HS-27A (cell line): Measurements from ENCODE around the gene YAE1.

Experiments
- DNase-seq: peaks from one replicate; pipeline ENCODE4 v3.0.0-alpha.2; 2012; ENCODE audit warnings: low read depth, missing footprints

The YAE1 gene

DNA sequence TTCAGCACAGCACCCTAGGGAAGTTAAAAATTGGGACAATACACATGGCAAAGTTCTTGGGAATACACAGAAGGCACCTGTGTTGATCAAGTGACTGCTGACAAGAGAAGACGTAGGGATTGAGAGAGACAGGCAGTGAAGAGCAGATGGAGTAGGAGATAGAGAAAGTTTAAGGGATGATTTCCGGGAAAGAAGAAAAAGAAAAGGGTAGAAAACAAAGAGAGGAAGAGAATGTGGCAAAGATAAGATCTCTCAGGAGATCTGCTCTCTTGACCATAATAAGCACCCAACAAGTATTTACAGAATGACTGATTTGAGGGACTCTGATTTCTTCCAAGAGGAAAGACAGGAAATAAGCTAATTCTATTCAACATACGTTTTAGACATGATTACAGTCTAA lies 42.1 kb downstream of the YAE1 start:
- DNase-seq = no peak

DNA sequence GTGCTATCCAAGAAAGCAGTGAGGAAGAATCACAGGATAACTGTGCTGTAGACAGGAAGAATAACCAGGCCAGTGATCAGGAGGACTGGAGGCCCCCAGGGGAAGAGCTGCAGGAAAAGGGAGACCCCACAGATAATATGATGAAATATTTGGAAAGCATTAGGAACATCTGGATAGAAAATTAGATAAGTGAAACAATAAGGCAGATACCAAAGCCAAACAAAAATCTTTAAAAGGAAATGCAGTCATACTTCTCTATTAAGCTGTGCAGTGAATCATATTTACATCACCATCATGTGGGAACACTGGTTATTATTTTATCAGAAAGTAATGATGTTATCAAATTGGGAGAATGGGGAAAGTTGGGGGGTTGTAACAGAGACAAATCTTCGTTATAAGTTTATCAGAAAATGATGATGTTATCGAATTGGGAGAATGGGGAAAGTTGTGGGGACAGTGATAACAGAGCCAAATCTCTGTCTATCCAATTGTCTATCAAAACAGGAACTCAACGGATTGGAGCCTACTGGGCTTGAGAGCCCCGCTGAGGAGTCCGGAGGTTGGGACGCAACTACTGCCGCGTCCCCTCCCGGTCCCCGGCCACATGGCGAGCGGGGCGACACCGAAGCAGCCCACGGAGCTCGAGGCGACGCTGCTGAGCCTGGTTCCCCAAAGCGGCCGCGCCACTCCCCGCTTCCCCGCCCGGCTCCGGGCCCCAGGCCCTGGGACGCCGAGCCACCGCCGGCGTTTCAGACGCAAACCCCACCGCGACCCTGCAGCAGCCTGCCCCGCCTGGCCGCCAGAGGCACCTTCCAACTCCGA lies 43.1 kb downstream of the YAE1 start:
- DNase-seq = no peak

DNA sequence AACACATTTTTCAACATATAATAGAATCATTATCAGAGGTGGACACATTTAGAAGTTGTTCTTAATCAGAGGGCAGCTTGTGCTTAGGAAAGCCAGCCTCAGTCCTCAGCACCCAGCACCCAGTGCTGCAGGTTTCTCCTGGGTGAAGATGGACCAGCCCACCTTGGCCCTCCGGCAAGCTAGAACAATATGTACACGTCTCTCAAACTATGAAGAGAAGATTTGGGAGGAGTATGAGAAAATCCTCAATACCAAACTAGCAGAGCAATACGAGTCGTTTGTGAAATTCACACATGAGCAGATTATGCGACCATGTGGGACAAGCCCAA lies 43.7 kb downstream of the YAE1 start:
- no peak for DNase-seq

DNA sequence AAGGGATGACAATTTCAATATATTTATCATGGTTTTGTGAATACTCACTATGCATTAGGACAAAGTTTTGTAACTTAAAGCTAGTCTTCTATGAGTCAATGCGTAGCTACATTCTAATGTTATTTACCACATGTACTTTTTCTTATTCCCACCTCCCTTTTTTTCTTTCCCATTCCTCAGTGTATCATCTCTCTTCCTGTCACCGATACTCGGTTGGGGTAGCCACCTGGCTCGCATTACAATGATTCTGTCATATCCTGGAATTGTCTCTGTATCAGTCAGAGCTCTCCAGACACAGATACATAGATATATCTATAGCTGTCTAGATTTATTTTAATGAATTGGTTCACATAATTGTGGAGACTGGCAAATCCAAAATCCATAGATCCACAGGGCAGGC lies 47.4 kb downstream of the YAE1 start:
- no peak for DNase-seq

DNA sequence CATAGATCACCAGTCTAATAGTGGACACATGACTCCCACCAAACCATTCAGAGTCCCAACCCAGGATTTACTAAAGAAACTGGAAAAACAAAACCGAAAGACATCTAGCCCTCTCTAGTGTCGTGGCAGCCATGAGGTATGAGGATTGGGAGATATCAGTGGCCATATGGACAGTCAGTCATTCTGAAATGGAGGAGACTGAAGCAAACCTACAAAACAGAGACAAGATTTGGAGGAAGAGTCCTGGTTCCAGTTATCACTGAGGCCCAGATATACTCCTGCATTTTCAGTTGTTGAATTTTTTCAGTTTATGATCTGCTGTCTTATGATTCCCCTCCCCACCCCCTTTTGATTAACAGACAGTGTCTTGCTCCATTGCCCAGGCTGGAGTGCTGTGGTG lies 48.1 kb downstream of the YAE1 start:
- no peak for DNase-seq

DNA sequence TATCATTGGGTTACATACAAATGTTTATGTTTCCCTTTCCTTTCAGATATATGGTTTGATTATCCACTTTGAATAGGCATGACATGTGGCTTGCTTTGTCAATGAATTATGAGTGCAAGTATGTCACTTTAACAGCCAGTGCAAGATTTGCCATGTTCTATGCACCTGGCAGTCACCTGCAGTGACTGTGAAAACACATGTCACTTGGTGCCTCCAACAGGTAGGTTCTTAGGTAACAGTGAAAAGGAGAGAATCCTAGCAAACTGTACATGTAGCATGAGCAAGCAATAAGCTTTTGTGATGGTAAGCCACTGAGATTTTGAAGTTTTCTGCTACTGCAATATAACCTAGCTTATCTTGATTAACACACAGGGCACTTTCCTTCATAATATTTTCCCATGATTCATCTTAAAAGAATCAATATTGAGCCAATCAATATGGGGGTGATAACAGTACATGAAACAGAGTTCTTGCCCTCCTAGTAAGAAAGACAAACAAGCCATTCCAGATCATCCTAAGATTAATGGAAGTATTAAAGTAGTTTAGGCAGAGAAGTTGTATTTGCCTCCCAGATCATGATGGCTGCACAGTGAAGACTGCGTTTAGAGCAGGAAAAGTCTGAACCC lies 49.3 kb downstream of the YAE1 start:
- no peak for DNase-seq

DNA sequence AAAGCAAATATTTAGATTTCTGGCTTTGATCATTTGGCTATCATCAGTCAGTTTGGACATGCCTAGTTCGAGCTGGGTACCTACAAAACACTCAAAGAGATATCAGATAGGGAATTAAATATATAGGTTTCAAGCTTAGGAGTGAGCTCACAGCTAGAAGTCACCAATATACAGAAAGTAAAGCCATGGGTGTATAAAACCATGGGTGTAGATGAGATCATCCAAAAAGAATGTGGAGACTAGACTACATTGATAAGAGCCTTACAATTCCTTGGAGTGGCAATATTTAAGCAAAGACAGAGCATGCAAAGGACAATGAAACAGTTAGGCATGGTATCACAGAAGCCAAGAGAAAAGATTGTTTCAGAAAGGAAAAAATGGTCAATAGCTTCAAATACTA lies 49.9 kb downstream of the YAE1 start:
- no peak for DNase-seq

DNA sequence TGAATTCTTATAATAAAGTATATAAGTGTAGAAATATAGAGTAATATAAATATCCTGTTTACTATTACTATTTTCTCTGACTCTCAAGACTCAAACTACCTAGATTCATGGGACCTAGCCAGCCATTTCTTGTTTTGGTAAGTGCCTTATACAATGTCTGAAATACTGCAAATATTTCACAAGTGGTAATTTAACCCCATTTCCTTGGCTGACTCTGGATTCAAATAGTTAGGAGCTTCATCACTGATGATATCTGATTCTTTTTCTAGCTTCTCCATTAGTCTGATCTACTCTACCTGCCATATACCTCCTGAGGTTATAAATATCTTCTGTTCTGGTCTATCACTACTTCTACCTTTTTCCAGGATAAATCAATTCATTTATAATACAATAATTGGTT lies 50.8 kb downstream of the YAE1 start:
- DNase-seq = no peak

DNA sequence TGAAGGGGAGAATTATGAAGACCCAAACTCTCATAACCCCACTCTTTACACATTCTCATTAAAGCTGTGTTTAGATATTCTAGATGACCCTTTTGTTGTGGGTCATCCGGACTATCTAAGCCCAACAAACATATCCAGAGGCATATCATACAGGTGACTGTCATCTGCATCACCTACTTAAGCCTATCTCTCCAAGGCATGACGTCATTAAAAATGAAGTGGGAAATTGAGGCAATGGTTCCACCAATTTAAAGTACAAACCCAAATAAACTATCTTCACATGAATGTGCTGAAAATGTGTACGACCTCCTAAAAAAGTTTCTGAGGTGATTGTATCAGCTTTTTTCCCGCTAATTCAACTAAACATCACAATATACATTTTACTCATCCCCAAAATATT lies 52.7 kb downstream of the YAE1 start:
- no peak for DNase-seq

DNA sequence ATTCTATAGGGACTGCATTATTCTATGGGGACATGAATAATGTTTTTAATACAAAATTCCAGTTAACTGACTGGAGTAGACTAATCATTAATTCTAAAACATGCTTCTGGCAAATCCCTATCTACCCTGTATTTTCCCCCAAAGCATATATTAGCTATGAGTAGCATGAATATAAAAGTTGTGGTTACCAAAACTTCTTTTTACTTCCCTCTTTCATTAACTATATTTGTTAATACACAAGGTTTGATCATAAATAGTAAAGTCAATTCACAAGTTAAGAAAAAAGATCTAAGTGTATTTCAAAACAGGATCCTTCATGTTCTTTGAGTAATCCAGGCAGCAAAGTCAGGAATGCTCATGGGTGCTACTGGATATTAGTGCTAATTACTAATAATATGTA lies 54.3 kb downstream of the YAE1 start:
- DNase-seq = no peak

DNA sequence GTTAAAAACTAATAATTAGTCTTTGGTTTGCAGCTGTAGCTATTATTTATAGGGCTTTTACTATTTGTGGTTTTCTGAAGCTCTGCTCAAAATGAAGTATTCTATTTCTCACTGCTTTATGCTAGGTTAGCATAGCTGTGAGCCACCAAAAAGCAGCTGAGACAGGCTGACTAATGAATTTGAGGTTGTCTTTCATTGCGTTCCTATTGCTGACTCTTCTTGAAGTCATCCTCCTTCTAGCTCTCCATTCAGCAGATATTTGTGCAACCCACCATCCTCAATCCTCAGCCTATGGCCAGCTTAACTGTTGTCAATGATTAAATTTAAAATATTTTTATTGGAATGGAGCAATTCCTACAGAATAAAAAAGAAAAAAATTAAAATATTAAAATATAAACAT lies 55.1 kb downstream of the YAE1 start:
- no peak for DNase-seq

DNA sequence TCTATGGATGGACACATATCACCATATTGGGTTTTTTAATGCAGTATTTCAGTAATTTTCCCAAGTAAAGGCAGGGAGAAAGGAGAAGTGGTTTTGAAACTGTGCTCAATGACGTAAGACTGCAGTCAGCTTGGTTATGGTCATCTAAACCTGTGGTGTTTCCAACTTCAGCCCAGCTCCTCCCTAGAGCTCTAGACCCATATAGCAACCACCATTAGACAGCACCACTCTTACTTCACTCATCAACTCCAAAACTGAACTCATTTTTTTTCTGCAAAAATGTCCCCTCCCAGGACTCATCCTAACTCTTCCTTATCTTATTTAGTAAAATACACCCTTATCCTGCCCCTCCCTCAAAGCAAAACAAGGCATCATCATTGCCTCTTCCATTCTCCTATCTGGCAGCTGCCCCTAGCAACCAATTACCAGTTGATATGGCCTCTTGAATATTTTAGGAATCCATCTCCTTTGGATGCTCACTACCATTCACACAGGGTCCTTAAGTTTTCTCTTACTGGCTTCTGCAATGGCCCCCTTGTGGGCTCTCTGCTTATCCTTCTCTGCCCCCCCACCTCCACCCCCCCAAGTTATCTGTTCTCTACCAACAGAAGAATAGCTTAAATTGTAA lies 55.7 kb downstream of the YAE1 start:
- DNase-seq = no peak
